NCI-H1092 treated with DMSO at 0.1 percent for 48 hours (cell line): ENCODE data around the gene SUV39H2.
"Not testable (repeated sequence)": the region's sequence is repeated elsewhere in the genome, so short reads cannot be mapped to it uniquely, and the experiment has no call there.

ENCODE experiments used
- DNase-seq: peaks from one replicate; lab custom pipeline; 2025; lab: John Stamatoyannopoulos, UW

SUV39H2 gene

GRCh38 chr10:14875941-14876340, 2.7 kb upstream of the SUV39H2 start:
- DNase-seq: no peak

GRCh38 chr10:14876764-14877163, 1.9 kb upstream of the SUV39H2 start:
- DNase-seq: no peak

GRCh38 chr10:14879124-14879927, 660 bp downstream of the SUV39H2 start:
- DNase-seq: peak; percentile 24

GRCh38 chr10:14879928-14880193, 1.2 kb downstream of the SUV39H2 start:
- no peak for DNase-seq

- DNase-seq: no peak
Measured at GRCh38 chr10:14880229-14880628, 1.6 kb downstream of the SUV39H2 start.

GRCh38 chr10:14884082-14884481, 5.4 kb downstream of the SUV39H2 start:
- no peak for DNase-seq

- DNase-seq: no peak
Measured at GRCh38 chr10:14889318-14889717, 10.7 kb downstream of the SUV39H2 start.

- DNase-seq: no peak
Measured at GRCh38 chr10:14891151-14891550, 12.5 kb downstream of the SUV39H2 start.

- DNase-seq: no peak
Measured at GRCh38 chr10:14904316-14904732, 25.7 kb downstream of the SUV39H2 start.

GRCh38 chr10:14904864-14905263, 26.2 kb downstream of the SUV39H2 start:
- DNase-seq: no peak

- DNase-seq: no peak
Measured at GRCh38 chr10:14905890-14906289, 27.2 kb downstream of the SUV39H2 start.

- DNase-seq: no peak
Measured at GRCh38 chr10:14906765-14907164, 28.1 kb downstream of the SUV39H2 start.

GRCh38 chr10:14907591-14907990, 28.9 kb downstream of the SUV39H2 start:
- not testable (repeated sequence) for DNase-seq

GRCh38 chr10:14909101-14909500, 30.4 kb downstream of the SUV39H2 start:
- no peak for DNase-seq

- DNase-seq: no peak
Measured at GRCh38 chr10:14910953-14911352, 32.3 kb downstream of the SUV39H2 start.

GRCh38 chr10:14911801-14912200, 33.1 kb downstream of the SUV39H2 start:
- no peak for DNase-seq

GRCh38 chr10:14916600-14916999, 37.9 kb downstream of the SUV39H2 start:
- DNase-seq: no peak

- DNase-seq: no peak
Measured at GRCh38 chr10:14917827-14918226, 39.2 kb downstream of the SUV39H2 start.

GRCh38 chr10:14918964-14919363, 40.3 kb downstream of the SUV39H2 start:
- DNase-seq: no peak

- DNase-seq: no peak
Measured at GRCh38 chr10:14924013-14924412, 45.3 kb downstream of the SUV39H2 start.

GRCh38 chr10:14925268-14925667, 46.6 kb downstream of the SUV39H2 start:
- no peak for DNase-seq

- DNase-seq: no peak
Measured at GRCh38 chr10:14926061-14926470, 47.4 kb downstream of the SUV39H2 start.

- no peak for DNase-seq
Measured at GRCh38 chr10:14926722-14927416, 48.2 kb downstream of the SUV39H2 start.

GRCh38 chr10:14930610-14931009, 51.9 kb downstream of the SUV39H2 start:
- DNase-seq: no peak
